Measurements from ENCODE around the gene UCK2.
A peak's percentile ranks its signal among the peaks of the same experiment; 100 is the strongest.

The UCK2 gene

GRCh38 chr1:165829888-165830287, 2.5 kb downstream of the UCK2 start:
- Histone ChIP-seq H3F3A (ENCODE audit: insufficient read depth, low read length) (peaks cover 7% of the 10 kb centered on the region), H3K27me3 (replicated peaks; ENCODE audit: insufficient read depth, low read length) (no peaks in the 10 kb centered on the region), H3K9ac (ENCODE audit: low read length) (peak overlapping the region; percentile 92; the same call in 1 of the 2 replicates), H3K4me2 (ENCODE audit: low read depth, low read length) (peak overlapping the region; percentile 67), H3K9me3 (replicated peaks; ENCODE audit: insufficient read depth, low read length) (no peaks in the 10 kb centered on the region), H3K9me2 (replicated peaks; ENCODE audit: insufficient read depth, low read length) (no peaks in the 10 kb centered on the region), H4K20me1 (ENCODE audit: insufficient read depth, low read length) (peaks cover 39% of the 10 kb centered on the region), H3K4me3 (ENCODE audit: low read length) (0 out of 2 replicates have a peak overlapping the region, but pooled peaks have one; percentile 73), H3K4me1 (ENCODE audit: low read length) (peaks cover 6% of the 10 kb centered on the region), H3K27ac (ENCODE audit: low read length) (no peak overlapping the region), H2AFZ (ENCODE audit: low read length) (no peak overlapping the region), H3K79me2 (ENCODE audit: low read length) (peaks cover 73% of the 10 kb centered on the region), H3K36me3 (replicated peaks; ENCODE audit: insufficient read depth, low read length) (no peaks in the 10 kb centered on the region)
- no peak for DNase-seq
- no peak for TF ChIP-seq EZH2 (optimal IDR thresholded peaks at IDR 0.05; ENCODE audit: low read depth, low read length)
- TF ChIP-seq EZH2phosphoT487 (IDR thresholded peaks at IDR 0.05; ENCODE audit: low read length) = no peak
- TF ChIP-seq CTCF (IDR thresholded peaks at IDR 0.05; ENCODE audit: low read length) = no peak

- no peak overlapping the region for H3K4me2 ChIP-seq (ENCODE audit: low read depth, low read length)
- H3K27me3 ChIP-seq (replicated peaks; ENCODE audit: insufficient read depth, low read length) = no peaks in the 10 kb centered on the region
- H3F3A ChIP-seq (ENCODE audit: insufficient read depth, low read length) = peaks cover 7% of the 10 kb centered on the region
- no peak overlapping the region for H2AFZ ChIP-seq (ENCODE audit: low read length)
- peaks cover 86% of the 10 kb centered on the region for H3K79me2 ChIP-seq (ENCODE audit: low read length)
- H3K9me2 ChIP-seq (replicated peaks; ENCODE audit: insufficient read depth, low read length) = no peaks in the 10 kb centered on the region
- no peaks in the 10 kb centered on the region for H3K9me3 ChIP-seq (replicated peaks; ENCODE audit: insufficient read depth, low read length)
- H3K4me1 ChIP-seq (ENCODE audit: low read length) = peaks cover 6% of the 10 kb centered on the region
- DNase-seq = no peak
- H4K20me1 ChIP-seq (ENCODE audit: insufficient read depth, low read length) = peaks cover 45% of the 10 kb centered on the region
- H3K36me3 ChIP-seq (replicated peaks; ENCODE audit: insufficient read depth, low read length) = no peaks in the 10 kb centered on the region
- no peak overlapping the region for H3K4me3 ChIP-seq (ENCODE audit: low read length)
- no peak overlapping the region for H3K27ac ChIP-seq (ENCODE audit: low read length)
- TF ChIP-seq EZH2 (optimal IDR thresholded peaks at IDR 0.05; ENCODE audit: low read depth, low read length) = no peak
- TF ChIP-seq CTCF (IDR thresholded peaks at IDR 0.05; ENCODE audit: low read length) = no peak
- no peak for TF ChIP-seq EZH2phosphoT487 (IDR thresholded peaks at IDR 0.05; ENCODE audit: low read length)
- H3K9ac ChIP-seq (ENCODE audit: low read length) = no peak overlapping the region
These were observed 3.7 kb downstream of the UCK2 start for GRCh38 chr1:165831146-165831545.

GRCh38 chr1:165832902-165833301, 5.5 kb downstream of the UCK2 start:
- H3K36me3 ChIP-seq (replicated peaks; ENCODE audit: insufficient read depth, low read length) = 0 out of 2 replicates have a peak, but pooled peaks cover 11% of the 10 kb centered on the region
- H3K9me2 ChIP-seq (replicated peaks; ENCODE audit: insufficient read depth, low read length) = no peaks in the 10 kb centered on the region
- H3K9ac ChIP-seq (ENCODE audit: low read length) = no peak overlapping the region
- no peak overlapping the region for H2AFZ ChIP-seq (ENCODE audit: low read length)
- no peaks in the 10 kb centered on the region for H3K4me1 ChIP-seq (ENCODE audit: low read length)
- no peak overlapping the region for H3K4me3 ChIP-seq (ENCODE audit: low read length)
- no peak for TF ChIP-seq EZH2 (optimal IDR thresholded peaks at IDR 0.05; ENCODE audit: low read depth, low read length)
- TF ChIP-seq CTCF (IDR thresholded peaks at IDR 0.05; ENCODE audit: low read length) = no peak
- no peak for TF ChIP-seq EZH2phosphoT487 (IDR thresholded peaks at IDR 0.05; ENCODE audit: low read length)
- DNase-seq = no peak
- H3K27ac ChIP-seq (ENCODE audit: low read length) = no peak overlapping the region
- H3K9me3 ChIP-seq (replicated peaks; ENCODE audit: insufficient read depth, low read length) = no peaks in the 10 kb centered on the region
- peaks cover 100% of the 10 kb centered on the region for H3K79me2 ChIP-seq (ENCODE audit: low read length)
- no peak overlapping the region for H3K4me2 ChIP-seq (ENCODE audit: low read depth, low read length)
- H3F3A ChIP-seq (ENCODE audit: insufficient read depth, low read length) = peaks cover 3% of the 10 kb centered on the region
- no peaks in the 10 kb centered on the region for H3K27me3 ChIP-seq (replicated peaks; ENCODE audit: insufficient read depth, low read length)
- H4K20me1 ChIP-seq (ENCODE audit: insufficient read depth, low read length) = peaks cover 63% of the 10 kb centered on the region

Measured in MM.1S (cell line).